Right cardiac atrium (tissue), 5 donors: Measurements from ENCODE around the gene DDX31. TPM values are rescaled to one million over a fixed set of nuclear protein-coding genes. Genes with fewer than 3 reads are reported as not detected.

Source experiments
- ATAC-seq, 2 donors: fragments of 200-7000 bp; cut with Tn5 transposase; one replicate each; pipeline versions ENCODE4 v1.8.0 to v1.9.1; 2020; ENCODE audit warnings: moderate library complexity in 2 of 2, mild to moderate bottlenecking in 1 of 2
- DNase-seq, 3 donors: peaks; one replicate each; pipeline ENCODE4 v3.0.0-alpha.2; 2020
- H3K27ac ChIP-seq: one replicate; pipeline ENCODE4 v1.5.1; 2013; ENCODE audit warnings: mild to moderate bottlenecking, low read length, control low read depth, moderate library complexity
- H3K27me3 ChIP-seq: one replicate; pipeline ENCODE4 v1.6.1; 2013; ENCODE audit not compliant: control insufficient read depth, insufficient read depth
- H3K4me1 ChIP-seq: one replicate; pipeline ENCODE4 v1.6.1; 2013; ENCODE audit warnings: low read length; ENCODE audit not compliant: control insufficient read depth, insufficient read depth
- H3K4me3 ChIP-seq: one replicate; pipeline ENCODE4 v1.5.1; 2013; ENCODE audit warnings: low read length, control low read depth
- H3K9me3 ChIP-seq: one replicate; pipeline ENCODE4 v1.6.1; 2013; ENCODE audit warnings: low read length; ENCODE audit not compliant: control insufficient read depth
- WGBS: extraction: QIAGEN DNeasy Blood & Tissue Kit; methylation state at CpG from one replicate; pipeline ENCODE4 v1.1.7; 2013; 5-methylcytosine and 5-hydroxymethylcytosine counted together
- intact Hi-C, 4 donors: fragments of 100-400 bp; cut with DNase I; formaldehyde crosslinking; loops; one replicate each; pipeline versions ENCODE4 v1.11.0 to v1.14.0; 2022 to 2023
- polyA plus RNA-seq: library from polyadenylated mRNA; stranded (reverse); fragments of 200-250 nt; gene quantifications from one replicate; pipeline ENCODE4 v1.2.3, GENCODE V29; 2013
- total RNA-seq, 4 donors: library from RNA; stranded (reverse); fragmentation: NEBNext Ultra II Directional; extraction: Animal tissue kit (Norgen Biotek cat#: 25700); gene quantifications; one replicate each; pipeline ENCODE4 v1.2.1, GENCODE V29; 2021
- donor health status: healthy with polysubstance abuse.
- donor health status: DM: no; HTN: yes; CAD: no.
- donor health status: DM: no; HTN: no; CAD: no.
- donor health status: DM: no; HTN: yes; CAD: no; lungs with severe emphysema.
- donor health status: DM: yes; HTN: yes; CAD: no.

The DDX31 gene
- total and polyA plus RNA-seq, 5 donors, result 2.7 to 7.4 (median 5.2) TPM

DNA sequence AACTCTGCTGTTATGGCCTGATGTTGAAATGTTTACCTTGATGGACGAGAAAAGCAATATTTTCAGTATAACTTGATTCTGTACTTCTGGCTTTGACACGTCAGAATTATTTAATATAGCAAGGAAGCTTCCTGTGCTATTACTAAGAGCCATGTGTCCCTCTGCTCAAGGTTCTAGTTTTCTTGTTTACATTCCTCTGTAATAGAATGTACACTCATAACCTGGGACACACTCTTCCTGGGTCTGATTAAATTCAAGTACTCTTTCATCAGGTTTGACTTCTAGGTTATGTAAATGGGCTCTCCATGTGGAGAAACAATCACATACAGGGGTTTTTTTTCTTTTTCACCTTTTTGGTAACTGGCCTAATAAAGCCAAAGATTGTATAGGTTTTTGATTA is 33.6 kb upstream of the DDX31 start:
- ATAC-seq (no peak), DNase-seq (no peak)
- WGBS, result 55% methylated on average over 2 of the region's 2 CpGs
- no peaks in the 10 kb centered on the region for H3K9me3 ChIP-seq
- H3K27me3 ChIP-seq, result peaks cover 3% of the 10 kb centered on the region
- H3K4me3 ChIP-seq, result no peak overlapping the region
- intact Hi-C loops, result no loop called here
- no peaks in the 10 kb centered on the region for H3K4me1 ChIP-seq
- H3K27ac ChIP-seq, result no peak overlapping the region

DNA sequence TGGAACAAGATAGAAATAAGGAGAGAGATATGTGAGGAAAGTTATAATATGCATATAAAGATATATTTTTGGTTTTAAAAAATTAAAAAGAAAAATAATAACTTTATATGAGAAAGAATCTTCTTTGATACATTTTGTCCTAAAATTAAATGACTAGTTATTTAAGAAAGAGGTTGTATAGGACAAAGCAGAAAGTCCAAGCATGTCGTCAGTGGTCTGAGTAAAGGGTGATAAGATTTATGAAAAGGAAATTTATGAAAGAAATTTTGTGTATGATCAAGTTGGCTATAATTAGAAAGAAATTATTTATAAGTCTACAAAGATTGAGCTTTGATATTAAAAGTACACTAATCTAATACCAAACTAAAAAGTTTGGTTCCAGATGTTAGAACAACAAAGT is 32.5 kb upstream of the DDX31 start:
- no peak overlapping the region for H3K27ac ChIP-seq
- H3K27me3 ChIP-seq, result peaks cover 3% of the 10 kb centered on the region
- intact Hi-C loops, result no loop called here
- 2% methylated on average over 1 of the region's 1 CpG for WGBS
- ATAC-seq (no peak), DNase-seq (no peak)
- no peaks in the 10 kb centered on the region for H3K9me3 ChIP-seq
- no peaks in the 10 kb centered on the region for H3K4me1 ChIP-seq
- no peak overlapping the region for H3K4me3 ChIP-seq

DNA sequence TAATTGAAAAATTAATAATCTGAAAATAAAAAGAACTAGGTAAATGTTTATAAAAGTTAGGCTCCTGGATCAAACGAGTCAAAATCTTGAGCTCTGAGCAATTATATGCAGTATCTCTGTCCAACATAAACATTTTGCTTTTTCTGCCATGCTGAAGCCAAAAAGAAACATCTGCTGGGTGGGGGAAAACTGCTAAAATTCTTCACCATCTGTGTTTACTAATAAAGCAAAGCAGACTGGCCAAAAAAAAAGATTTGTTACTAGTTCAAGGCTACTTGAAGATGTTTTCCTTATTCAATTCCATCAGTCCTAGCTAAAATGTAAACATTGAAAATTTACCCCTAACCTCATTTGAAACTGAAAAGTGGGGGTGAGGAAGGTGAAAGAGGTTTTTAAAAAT is 30.2 kb upstream of the DDX31 start:
- no peak overlapping the region for H3K27ac ChIP-seq
- ATAC-seq (no peak), DNase-seq (no peak)
- WGBS, result 33% methylated on average over 1 of the region's 1 CpG
- H3K9me3 ChIP-seq, result no peaks in the 10 kb centered on the region
- H3K4me1 ChIP-seq, result no peaks in the 10 kb centered on the region
- H3K27me3 ChIP-seq, result no peaks in the 10 kb centered on the region
- no peak overlapping the region for H3K4me3 ChIP-seq
- intact Hi-C loops, result loop anchor here in 1 of 4 donors (10.0 kb wide), 1 partner anchor 95 kb away; no protein-coding TSS in a partner anchor

DNA sequence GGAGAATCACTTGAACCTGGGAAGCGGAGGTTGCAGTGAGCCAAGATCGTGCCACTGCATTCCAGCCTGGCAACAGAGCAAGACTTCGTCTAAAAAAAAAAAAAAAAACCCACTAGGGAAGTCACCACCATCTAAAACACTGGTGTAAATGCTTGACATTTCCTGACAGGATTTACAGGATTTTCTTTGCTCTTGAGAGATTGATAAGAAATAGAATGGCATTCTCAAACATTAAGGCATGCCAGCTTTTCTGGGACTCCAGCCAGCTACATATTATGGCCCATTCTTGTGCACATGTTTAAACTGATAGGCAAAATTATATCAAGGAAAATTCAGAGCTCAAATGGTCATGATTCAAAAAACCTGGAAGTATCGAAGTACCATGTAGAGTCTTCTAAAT is 29.2 kb upstream of the DDX31 start:
- no peaks in the 10 kb centered on the region for H3K27me3 ChIP-seq
- DNase-seq, result no peak
- intact Hi-C loops, result loop anchor here in 1 of 4 donors (10.0 kb wide), 1 partner anchor 96 kb away; no protein-coding TSS in a partner anchor

DNA sequence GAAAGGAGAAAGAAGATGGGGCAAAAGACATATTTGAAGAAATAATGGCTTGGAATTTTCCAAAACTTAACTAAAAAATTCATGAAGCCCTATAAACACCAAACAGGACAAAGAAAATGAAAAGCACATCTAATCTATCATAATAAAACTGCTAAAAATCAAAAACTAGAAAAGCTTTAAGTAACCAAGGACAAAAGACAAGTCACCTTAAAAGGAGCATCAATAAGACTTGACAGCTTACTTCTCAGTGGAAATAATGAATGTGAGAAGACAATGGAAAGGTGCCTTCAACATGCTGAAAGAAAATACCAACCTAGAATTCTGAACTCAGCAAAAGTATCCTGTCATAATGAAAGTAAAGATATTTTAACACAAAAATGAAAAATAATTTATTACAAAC is 27.4 kb upstream of the DDX31 start:
- no peak for DNase-seq
- Histone ChIP-seq H3K27me3 (no peaks in the 10 kb centered on the region), H3K4me3 (no peak overlapping the region), H3K27ac (no peak overlapping the region), H3K9me3 (no peaks in the 10 kb centered on the region), H3K4me1 (no peaks in the 10 kb centered on the region)
- intact Hi-C loops, result loop anchor here in 1 of 4 donors (10.0 kb wide), 1 partner anchor 98 kb away; no protein-coding TSS in a partner anchor
- no peak for ATAC-seq

More for the DNA sequence above, 29.2 kb upstream of the DDX31 start:
- Histone ChIP-seq H3K27ac (no peak overlapping the region), H3K4me1 (no peaks in the 10 kb centered on the region), H3K4me3 (no peak overlapping the region), H3K9me3 (no peaks in the 10 kb centered on the region)
- no peak for ATAC-seq
- WGBS, result 23% methylated on average over 4 of the region's 4 CpGs

DNA sequence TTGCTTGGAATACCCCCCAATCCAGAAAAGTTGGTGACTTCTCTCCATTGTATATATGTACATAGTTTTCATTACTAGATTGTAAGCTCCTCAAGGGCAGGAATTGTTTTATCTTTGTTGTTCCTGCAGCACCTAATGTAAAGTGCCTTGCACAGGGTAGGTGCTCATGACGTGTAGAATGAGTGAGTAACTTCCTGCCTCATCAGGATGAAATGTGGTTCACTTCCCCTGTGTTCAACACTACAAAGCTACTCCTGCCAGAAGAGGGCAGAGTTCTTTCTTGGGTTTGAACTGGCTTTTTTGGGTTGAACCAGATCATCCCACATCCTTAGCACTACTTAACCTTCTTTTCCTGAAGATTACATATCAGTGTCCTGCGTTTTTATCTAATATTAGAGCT is 24.4 kb upstream of the DDX31 start:
- DNase-seq (no peak), ATAC-seq (no peak)
- H3K27ac ChIP-seq, result no peak overlapping the region
- WGBS, result 28% methylated on average over 2 of the region's 2 CpGs
- intact Hi-C loops, result loop anchor here in 1 of 4 donors (10.0 kb wide), 1 partner anchor 101 kb away; no protein-coding TSS in a partner anchor
- H3K4me3 ChIP-seq, result no peak overlapping the region
- no peaks in the 10 kb centered on the region for H3K9me3 ChIP-seq
- H3K27me3 ChIP-seq, result no peaks in the 10 kb centered on the region
- H3K4me1 ChIP-seq, result no peaks in the 10 kb centered on the region

DNA sequence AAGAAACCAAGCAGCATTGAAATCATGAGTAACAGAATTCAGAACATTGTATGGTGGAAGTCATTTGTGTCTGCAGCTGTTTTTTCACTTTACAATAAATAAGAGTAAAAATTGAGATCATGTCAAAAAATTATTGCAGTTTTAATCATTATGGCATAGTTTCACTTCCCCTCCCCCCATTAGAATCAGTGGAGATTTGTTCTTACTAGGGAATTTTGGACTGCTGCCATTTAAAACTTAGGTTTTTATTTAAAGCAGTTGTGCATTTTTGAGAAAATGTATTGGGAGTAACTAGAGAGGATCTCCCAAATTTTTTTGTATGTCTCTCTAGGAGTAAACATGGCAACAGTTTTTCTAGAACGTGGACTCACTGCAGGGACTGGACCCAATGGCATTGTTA is 20.9 kb upstream of the DDX31 start:
- intact Hi-C loops, result loop anchor here in 1 of 4 donors (10.0 kb wide), 1 partner anchor 104 kb away; no protein-coding TSS in a partner anchor
- no peaks in the 10 kb centered on the region for H3K27me3 ChIP-seq
- H3K4me1 ChIP-seq, result no peaks in the 10 kb centered on the region
- no peaks in the 10 kb centered on the region for H3K9me3 ChIP-seq
- no peak overlapping the region for H3K27ac ChIP-seq
- no peak for DNase-seq
- ATAC-seq, result no peak
- WGBS, result 82% methylated on average over 1 of the region's 1 CpG
- no peak overlapping the region for H3K4me3 ChIP-seq

DNA sequence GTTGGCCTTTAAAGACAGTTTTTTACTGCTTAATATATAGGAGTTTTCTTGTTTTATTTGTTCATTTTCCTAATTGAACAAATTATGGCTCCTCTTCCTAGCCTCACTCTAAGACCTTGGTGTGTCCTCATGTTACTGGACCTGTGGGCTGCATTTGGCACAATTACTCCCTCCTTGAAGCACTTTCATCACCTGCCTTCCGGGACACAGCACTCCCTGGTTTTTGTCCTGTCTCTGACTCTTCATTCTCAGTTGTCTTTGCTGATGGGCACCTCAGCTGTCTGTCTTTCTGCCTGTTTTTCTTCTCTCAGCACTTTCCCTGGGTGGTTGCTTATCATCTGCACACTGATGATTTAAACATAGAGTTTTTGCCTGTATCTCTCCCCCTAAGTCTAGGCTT is 14.1 kb upstream of the DDX31 start:
- no peaks in the 10 kb centered on the region for H3K4me1 ChIP-seq
- H3K4me3 ChIP-seq, result no peak overlapping the region
- H3K27ac ChIP-seq, result no peak overlapping the region
- no peaks in the 10 kb centered on the region for H3K27me3 ChIP-seq
- intact Hi-C loops, result no loop called here
- DNase-seq (no peak), ATAC-seq (no peak)
- 59% methylated on average over 1 of the region's 1 CpG for WGBS
- H3K9me3 ChIP-seq, result no peaks in the 10 kb centered on the region

DNA sequence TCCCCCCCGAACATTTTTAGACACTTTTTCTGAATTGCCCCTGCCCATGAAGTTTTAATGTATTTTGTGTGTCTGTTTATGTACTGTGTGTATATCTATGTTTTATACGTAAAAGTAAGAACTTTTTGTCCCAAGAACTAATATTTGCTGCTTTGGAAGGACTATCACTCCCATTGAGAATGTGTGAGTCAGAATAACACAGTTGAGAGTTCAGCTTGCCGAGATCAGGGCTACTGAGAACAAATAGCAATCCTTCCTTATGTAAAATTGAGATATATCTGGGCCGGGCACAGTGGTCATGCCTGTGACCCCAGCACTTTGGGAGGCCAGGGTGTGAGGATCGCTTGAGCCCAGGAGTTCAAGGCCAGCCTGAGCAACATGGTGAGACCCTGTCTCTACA is 11.8 kb upstream of the DDX31 start:
- intact Hi-C loops, result no loop called here
- Histone ChIP-seq H3K27ac (no peak overlapping the region), H3K27me3 (no peaks in the 10 kb centered on the region), H3K4me3 (no peak overlapping the region), H3K9me3 (no peaks in the 10 kb centered on the region), H3K4me1 (no peaks in the 10 kb centered on the region)
- ATAC-seq, result no peak
- 77% methylated on average over 5 of the region's 5 CpGs for WGBS
- DNase-seq, result no peak

DNA sequence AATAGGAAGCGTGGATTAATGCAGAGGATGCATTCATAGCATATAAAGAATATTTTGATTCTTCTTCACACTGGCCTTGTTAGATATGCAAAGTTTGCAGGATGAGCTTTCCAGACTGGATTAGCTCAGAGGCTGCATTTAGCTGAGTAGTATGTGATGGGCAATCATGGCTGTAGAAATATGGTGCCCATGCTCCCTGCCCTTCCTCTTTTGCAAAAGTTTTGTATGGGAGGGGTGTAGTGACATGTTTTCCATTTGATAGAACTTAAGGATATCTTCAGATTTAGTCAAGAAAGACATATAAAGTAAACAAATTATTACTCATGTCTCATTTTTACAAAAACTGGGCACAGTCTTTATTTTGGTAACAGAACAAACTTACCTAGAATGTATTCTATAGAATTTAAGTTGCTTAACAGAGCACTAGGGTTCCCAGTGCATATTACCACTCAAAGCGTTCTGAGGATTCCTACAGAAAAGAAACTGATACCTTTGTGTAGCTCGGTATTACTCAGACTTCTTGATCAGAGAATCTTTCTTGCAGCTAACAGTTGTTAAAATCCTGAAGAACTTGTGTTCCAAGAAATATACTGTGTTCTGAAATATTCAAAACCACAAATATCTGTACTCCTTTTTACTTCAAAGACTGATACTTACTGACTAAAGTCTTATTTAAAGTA is 10.3 kb upstream of the DDX31 start:
- Histone ChIP-seq H3K9me3 (no peaks in the 10 kb centered on the region), H3K27me3 (no peaks in the 10 kb centered on the region), H3K4me3 (no peak overlapping the region), H3K27ac (no peak overlapping the region), H3K4me1 (no peaks in the 10 kb centered on the region)
- intact Hi-C loops, result loop anchor here in 1 of 4 donors (10.0 kb wide), 1 partner anchor 115 kb away; no protein-coding TSS in a partner anchor
- no peak for ATAC-seq
- 59% methylated on average over 3 of the region's 3 CpGs for WGBS
- no peak for DNase-seq

DNA sequence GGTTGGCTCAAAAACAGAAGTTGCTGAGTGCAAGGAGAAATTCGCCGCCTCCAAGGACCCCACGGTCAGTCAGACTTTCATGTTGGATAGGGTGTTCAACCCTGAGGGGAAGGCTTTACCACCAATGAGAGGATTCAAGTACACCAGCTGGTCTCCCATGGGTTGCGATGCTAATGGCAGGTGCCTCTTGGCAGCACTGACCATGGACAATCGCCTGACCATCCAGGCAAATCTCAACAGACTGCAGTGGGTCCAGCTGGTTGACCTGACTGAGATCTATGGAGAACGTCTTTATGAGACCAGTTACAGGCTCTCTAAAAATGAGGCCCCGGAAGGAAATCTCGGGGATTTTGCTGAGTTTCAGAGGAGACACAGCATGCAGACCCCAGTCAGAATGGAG is 8.2 kb upstream of the DDX31 start:
- no peaks in the 10 kb centered on the region for H3K9me3 ChIP-seq
- no peaks in the 10 kb centered on the region for H3K27me3 ChIP-seq
- no peaks in the 10 kb centered on the region for H3K4me1 ChIP-seq
- ATAC-seq, result no peak
- H3K27ac ChIP-seq, result no peak overlapping the region
- no peak for DNase-seq
- intact Hi-C loops, result loop anchor here in 1 of 4 donors (10.0 kb wide), 1 partner anchor 117 kb away; no protein-coding TSS in a partner anchor
- H3K4me3 ChIP-seq, result no peak overlapping the region
- WGBS, result 93% methylated on average over 8 of the region's 8 CpGs
